ENCODE results near the gene ADAMTSL5.

- TF ChIP-seq, protein P1, sequence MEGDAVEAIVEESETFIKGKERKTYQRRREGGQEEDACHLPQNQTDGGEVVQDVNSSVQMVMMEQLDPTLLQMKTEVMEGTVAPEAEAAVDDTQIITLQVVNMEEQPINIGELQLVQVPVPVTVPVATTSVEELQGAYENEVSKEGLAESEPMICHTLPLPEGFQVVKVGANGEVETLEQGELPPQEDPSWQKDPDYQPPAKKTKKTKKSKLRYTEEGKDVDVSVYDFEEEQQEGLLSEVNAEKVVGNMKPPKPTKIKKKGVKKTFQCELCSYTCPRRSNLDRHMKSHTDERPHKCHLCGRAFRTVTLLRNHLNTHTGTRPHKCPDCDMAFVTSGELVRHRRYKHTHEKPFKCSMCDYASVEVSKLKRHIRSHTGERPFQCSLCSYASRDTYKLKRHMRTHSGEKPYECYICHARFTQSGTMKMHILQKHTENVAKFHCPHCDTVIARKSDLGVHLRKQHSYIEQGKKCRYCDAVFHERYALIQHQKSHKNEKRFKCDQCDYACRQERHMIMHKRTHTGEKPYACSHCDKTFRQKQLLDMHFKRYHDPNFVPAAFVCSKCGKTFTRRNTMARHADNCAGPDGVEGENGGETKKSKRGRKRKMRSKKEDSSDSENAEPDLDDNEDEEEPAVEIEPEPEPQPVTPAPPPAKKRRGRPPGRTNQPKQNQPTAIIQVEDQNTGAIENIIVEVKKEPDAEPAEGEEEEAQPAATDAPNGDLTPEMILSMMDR (IDR thresholded peaks at IDR 0.05): no peak
- TF ChIP-seq POLR2A (IDR thresholded peaks at IDR 0.05): no peak
- no peak for TF ChIP-seq POLR2AphosphoS5 (IDR thresholded peaks at IDR 0.05)
Observed at GRCh38 chr19:1523412-1524286, 10.8 kb upstream of the ADAMTSL5 start, which contains the start of gene PLK5.

Data from sigmoid colon (tissue), 4 donors.